Measurements from ENCODE around the gene CHAC2.

The CHAC2 gene

DNA sequence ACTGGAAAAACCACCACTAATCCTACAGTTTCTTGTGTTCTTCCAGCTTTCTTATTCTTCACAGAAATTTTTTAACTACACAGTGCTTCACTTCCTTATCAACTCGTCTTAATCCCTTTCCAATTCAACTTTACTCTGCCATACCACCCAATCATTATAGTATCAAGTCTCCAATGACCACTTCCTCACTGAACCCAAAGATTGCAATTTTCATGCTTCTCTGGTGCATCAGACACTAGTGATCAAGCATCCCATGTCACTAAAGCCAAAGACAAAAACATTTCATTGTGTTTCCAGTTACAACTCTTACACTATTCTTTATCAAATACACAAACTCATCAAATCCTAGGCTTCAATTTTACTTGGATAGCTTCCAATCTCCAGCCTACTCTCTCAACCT, 9.5 kb downstream of the CHAC2 start:
- no peaks in the 10 kb centered on the region for H3K4me1 ChIP-seq (ENCODE audit: control insufficient read depth, insufficient read depth, low read length, unreplicated experiment)
- no peak overlapping the region for H3K4me3 ChIP-seq (ENCODE audit: low read depth, low read length)
- no peak overlapping the region for H3K27ac ChIP-seq (ENCODE audit: low read depth, low read length)
- peaks cover 19% of the 10 kb centered on the region for H3K36me3 ChIP-seq (ENCODE audit: insufficient read depth, low read length)
- H3K27me3 ChIP-seq (ENCODE audit: insufficient read depth, low read length): no peaks in the 10 kb centered on the region
- peaks cover 53% of the 10 kb centered on the region for H3K79me2 ChIP-seq (ENCODE audit: control insufficient read depth, insufficient read depth, low read length, unreplicated experiment)
- no peak overlapping the region for H2AFZ ChIP-seq (ENCODE audit: low read length, unreplicated experiment)

DNA sequence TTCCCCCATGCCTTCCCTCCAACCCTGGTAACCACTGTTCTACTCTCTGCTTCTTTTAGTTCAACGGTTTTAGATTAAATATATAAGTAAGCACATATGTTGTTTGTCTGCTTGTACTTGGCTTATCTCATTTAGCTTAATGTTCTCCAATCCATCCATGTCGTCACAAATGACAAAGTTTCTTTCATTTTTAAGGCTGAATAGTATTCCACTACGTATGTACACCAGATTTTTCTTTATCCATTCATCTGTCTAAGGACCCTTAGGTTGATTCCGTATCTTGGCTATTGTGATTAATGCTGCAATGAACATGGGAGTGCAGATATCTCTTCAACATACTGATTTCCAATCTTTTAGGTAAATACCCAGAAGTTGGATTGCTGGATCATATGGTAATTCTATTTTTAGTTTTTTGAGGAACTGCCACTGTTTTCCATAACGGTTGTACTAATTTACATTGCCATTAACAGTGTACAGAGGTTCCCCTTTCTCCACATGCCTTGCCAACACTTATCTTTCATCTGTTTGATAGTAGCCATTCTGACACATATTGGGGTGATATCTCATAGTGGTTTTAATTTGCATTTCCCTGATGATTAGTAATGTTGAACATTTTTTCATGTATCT, 11.0 kb downstream of the CHAC2 start:
- H3K36me3 ChIP-seq (ENCODE audit: insufficient read depth, low read length): peaks cover 19% of the 10 kb centered on the region

DNA sequence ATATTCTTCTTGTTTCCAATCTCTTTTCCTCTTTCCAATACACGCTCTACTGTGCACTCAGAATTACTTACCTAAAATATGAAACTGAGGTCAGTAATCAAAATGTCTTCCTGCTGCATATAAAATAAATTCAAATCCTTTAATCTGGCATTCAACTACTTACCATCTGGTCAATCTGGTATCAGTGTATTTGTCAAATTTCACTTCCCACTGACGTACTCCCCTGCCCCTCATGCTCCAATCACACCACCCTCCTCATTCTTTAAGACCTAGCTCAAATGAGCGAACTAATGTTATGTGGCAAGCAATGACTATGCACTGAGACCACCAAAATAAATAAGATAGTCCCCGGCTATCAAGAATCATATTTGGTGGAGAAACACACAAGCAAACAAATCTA, 12.5 kb downstream of the CHAC2 start:
- H3K4me3 ChIP-seq (ENCODE audit: low read depth, low read length): no peak overlapping the region
- H3K4me1 ChIP-seq (ENCODE audit: control insufficient read depth, insufficient read depth, low read length, unreplicated experiment): peaks cover 16% of the 10 kb centered on the region
- H3K36me3 ChIP-seq (ENCODE audit: insufficient read depth, low read length): peaks cover 16% of the 10 kb centered on the region
- no peaks in the 10 kb centered on the region for H3K27me3 ChIP-seq (ENCODE audit: insufficient read depth, low read length)
- peaks cover 70% of the 10 kb centered on the region for H3K79me2 ChIP-seq (ENCODE audit: control insufficient read depth, insufficient read depth, low read length, unreplicated experiment)
- H3K27ac ChIP-seq (ENCODE audit: low read depth, low read length): no peak overlapping the region
- no peak overlapping the region for H2AFZ ChIP-seq (ENCODE audit: low read length, unreplicated experiment)

More for the DNA sequence above, 11.0 kb downstream of the CHAC2 start:
- H3K79me2 ChIP-seq (ENCODE audit: control insufficient read depth, insufficient read depth, low read length, unreplicated experiment): peaks cover 67% of the 10 kb centered on the region
- H3K4me3 ChIP-seq (ENCODE audit: low read depth, low read length): no peak overlapping the region
- H2AFZ ChIP-seq (ENCODE audit: low read length, unreplicated experiment): no peak overlapping the region
- H3K27ac ChIP-seq (ENCODE audit: low read depth, low read length): no peak overlapping the region
- H3K4me1 ChIP-seq (ENCODE audit: control insufficient read depth, insufficient read depth, low read length, unreplicated experiment): peaks cover 5% of the 10 kb centered on the region
- no peaks in the 10 kb centered on the region for H3K27me3 ChIP-seq (ENCODE audit: insufficient read depth, low read length)

DNA sequence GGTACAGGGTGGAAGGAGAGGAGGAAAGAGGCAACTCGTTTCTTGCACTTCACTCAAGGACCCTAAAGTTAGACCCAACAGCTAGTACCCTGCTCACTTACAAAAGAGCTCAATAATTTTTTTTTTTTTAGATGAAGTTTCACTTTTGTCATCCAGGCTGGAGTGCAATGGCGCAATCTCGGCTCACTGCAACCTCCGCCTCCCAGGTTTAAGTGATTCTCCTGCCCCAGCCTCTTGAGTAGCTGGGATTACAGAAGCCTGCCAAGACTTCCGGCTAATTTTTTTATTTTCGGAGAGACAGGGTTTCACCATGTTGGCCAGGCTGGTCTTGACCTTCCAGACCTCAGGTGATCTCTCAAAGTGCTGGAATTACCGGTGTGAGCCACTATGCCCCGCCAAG, 15.1 kb downstream of the CHAC2 start:
- no peak overlapping the region for H3K27ac ChIP-seq (ENCODE audit: low read depth, low read length)
- H3K36me3 ChIP-seq (ENCODE audit: insufficient read depth, low read length): peaks cover 16% of the 10 kb centered on the region; the same call in 1 of the 2 replicates
- no peak overlapping the region for H3K4me3 ChIP-seq (ENCODE audit: low read depth, low read length)
- peaks cover 20% of the 10 kb centered on the region for H3K4me1 ChIP-seq (ENCODE audit: control insufficient read depth, insufficient read depth, low read length, unreplicated experiment)
- no peak overlapping the region for H2AFZ ChIP-seq (ENCODE audit: low read length, unreplicated experiment)
- H3K27me3 ChIP-seq (ENCODE audit: insufficient read depth, low read length): no peaks in the 10 kb centered on the region
- H3K79me2 ChIP-seq (ENCODE audit: control insufficient read depth, insufficient read depth, low read length, unreplicated experiment): peaks cover 81% of the 10 kb centered on the region

DNA sequence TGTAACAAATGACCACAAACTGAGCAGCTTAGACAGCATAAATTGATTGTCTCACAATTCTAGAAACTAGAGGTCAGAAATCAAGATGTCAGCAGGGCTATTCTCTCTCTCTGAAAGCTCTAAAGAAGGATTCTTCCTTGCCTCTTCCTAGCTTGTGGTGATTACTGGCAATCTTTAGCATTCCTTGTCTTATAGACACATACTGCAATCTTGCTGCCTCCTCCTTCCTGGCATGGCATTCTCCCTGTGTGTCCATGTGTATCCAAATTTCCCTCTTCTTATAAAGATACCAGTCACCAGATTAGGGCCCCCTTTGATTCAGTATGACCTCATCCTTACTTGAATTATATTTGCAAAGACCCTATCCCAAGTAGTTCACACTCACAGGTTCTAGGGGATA, 16.8 kb downstream of the CHAC2 start:
- Histone ChIP-seq H3K27me3 (ENCODE audit: insufficient read depth, low read length) (no peaks in the 10 kb centered on the region), H3K27ac (ENCODE audit: low read depth, low read length) (no peak overlapping the region), H2AFZ (ENCODE audit: low read length, unreplicated experiment) (no peak overlapping the region), H3K4me3 (ENCODE audit: low read depth, low read length) (peak overlapping the region; percentile 83; the same call in 1 of the 2 replicates), H3K79me2 (ENCODE audit: control insufficient read depth, insufficient read depth, low read length, unreplicated experiment) (peaks cover 89% of the 10 kb centered on the region), H3K36me3 (ENCODE audit: insufficient read depth, low read length) (peaks cover 7% of the 10 kb centered on the region; the same call in 1 of the 2 replicates), H3K4me1 (ENCODE audit: control insufficient read depth, insufficient read depth, low read length, unreplicated experiment) (peaks cover 28% of the 10 kb centered on the region)

DNA sequence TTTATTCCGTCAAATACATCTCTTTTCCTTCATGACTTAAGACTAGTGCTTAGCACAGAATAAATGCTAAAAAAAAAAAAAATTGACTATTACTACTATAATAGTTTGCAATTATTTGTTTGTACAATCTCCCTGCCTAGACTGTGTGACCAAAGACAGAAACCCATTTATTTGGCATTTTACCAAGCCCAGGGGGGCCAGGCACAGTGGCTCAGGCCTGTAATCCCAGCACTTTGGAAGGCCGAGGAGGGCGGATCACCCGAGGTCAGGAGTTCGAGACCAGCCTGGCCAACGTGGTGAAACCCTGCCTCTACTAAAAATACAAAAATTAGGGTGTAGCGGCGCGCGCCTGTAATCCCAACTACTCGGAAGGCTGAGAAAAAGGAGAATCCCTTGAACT, 17.8 kb downstream of the CHAC2 start:
- Histone ChIP-seq H3K4me3 (ENCODE audit: low read depth, low read length) (peak overlapping the region; percentile 83), H3K4me1 (ENCODE audit: control insufficient read depth, insufficient read depth, low read length, unreplicated experiment) (peaks cover 28% of the 10 kb centered on the region), H3K79me2 (ENCODE audit: control insufficient read depth, insufficient read depth, low read length, unreplicated experiment) (peaks cover 89% of the 10 kb centered on the region), H3K27me3 (ENCODE audit: insufficient read depth, low read length) (no peaks in the 10 kb centered on the region), H3K36me3 (ENCODE audit: insufficient read depth, low read length) (no peaks in the 10 kb centered on the region), H2AFZ (ENCODE audit: low read length, unreplicated experiment) (no peak overlapping the region), H3K27ac (ENCODE audit: low read depth, low read length) (no peak overlapping the region)

DNA sequence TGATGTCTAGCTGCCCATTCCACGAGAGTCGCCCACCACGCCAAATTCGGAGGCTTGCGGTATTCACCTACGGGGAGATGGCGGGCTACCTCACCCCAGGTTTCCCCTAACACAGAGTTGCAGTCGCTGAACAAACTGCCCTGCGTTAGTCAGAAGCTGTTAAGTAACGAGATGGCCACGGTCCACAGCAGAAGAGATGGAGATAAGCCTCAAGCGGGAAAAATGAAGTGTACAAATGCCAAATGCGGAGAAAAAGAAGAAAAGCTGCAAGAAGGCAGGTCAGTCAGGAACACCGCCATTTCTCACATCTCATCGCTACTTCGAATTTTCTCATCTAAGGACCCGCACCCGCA, 18.7 kb downstream of the CHAC2 start:
- no peaks in the 10 kb centered on the region for H3K36me3 ChIP-seq (ENCODE audit: insufficient read depth, low read length)
- peak overlapping the region; percentile 83 for H3K4me3 ChIP-seq (ENCODE audit: low read depth, low read length)
- peaks cover 92% of the 10 kb centered on the region for H3K79me2 ChIP-seq (ENCODE audit: control insufficient read depth, insufficient read depth, low read length, unreplicated experiment)
- H3K4me1 ChIP-seq (ENCODE audit: control insufficient read depth, insufficient read depth, low read length, unreplicated experiment): peaks cover 33% of the 10 kb centered on the region
- no peaks in the 10 kb centered on the region for H3K27me3 ChIP-seq (ENCODE audit: insufficient read depth, low read length)
- H2AFZ ChIP-seq (ENCODE audit: low read length, unreplicated experiment): peak overlapping the region; percentile 99
- H3K27ac ChIP-seq (ENCODE audit: low read depth, low read length): peak overlapping the region; percentile 67

DNA sequence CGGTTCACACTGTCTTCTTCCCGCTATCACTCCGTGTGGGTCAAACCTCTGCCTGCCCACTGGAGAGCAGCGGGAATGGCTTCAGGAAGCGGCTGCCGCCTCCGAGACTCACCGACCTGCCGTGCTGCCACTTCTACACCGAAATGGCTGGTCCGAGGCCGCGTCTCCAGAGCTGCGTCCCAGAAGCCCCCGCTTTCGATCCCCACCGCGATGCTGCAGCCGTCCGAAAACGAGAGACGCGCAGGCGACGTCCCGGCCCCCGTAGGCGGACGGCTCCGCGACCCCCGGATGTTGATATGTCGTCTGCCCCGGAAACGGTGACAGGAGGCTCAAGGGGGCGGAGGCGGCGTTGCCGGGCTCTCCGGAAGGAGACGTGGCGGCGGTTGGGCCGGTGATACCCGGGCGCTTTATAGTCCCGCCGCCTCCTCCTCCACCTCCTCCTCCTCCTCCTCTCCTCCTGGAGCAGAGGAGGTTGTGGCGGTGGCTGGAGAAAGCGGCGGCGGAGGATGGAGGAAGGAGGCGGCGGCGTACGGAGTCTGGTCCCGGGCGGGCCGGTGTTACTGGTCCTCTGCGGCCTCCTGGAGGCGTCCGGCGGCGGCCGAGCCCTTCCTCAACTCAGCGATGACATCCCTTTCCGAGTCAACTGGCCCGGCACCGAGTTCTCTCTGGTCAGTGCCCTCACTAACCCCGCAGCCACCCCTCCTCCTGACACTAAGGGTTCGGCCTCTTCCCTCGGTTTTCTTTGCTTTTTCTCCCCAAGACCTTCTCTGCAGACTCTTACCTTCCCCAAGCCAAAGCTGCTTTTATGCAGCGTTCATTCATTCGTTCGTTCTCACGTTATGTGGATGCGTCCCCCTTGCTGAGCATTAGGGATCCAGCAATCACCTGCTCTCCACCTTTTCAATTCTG, 19.4 kb downstream of the CHAC2 start, which contains the start of the genes ASB3 and ERLEC1:
ASB3 (minus strand) TSS at position 249 of the 909 bp plus-strand sequence. CDS start 21,381 bp downstream, outside the sequence.
ERLEC1 (plus strand) TSS at position 340 of the 909 bp plus-strand sequence; CDS start at position 507, 167 bp downstream.
- no peaks in the 10 kb centered on the region for H3K27me3 ChIP-seq (ENCODE audit: insufficient read depth, low read length)

DNA sequence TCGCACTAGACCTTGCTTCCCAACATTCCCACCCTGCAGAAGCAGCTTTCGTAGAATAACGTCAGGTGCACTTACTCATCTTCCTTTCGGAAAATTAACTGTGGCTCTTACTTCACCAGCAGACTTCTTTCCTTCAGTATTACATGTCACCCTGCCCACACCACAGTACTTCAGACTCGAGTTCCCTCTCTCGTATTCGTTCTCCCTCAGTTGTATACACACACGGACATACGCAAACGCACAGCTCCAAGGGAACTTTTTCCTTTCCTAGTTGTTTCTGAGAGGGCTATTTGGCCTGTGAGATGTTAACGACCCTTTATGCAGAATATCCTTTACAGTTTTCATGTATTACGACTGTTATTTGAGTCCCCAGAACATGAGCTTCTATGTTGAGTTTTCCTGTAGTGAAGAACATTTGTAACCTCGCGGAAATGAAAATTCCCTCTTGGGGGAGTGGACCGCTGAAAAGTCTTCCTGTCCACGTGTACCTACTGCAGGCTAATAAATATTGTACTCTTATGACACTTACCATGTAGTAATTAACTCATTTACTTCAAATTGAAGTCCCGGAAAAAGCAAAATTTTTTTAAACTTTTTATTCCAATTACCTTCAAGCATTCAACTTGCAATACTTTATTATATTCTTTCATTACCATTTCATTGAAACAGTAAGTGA, 20.1 kb downstream of the CHAC2 start:
- Histone ChIP-seq H3K27ac (ENCODE audit: low read depth, low read length) (peak overlapping the region; percentile 67), H2AFZ (ENCODE audit: low read length, unreplicated experiment) (peak overlapping the region; percentile 99), H3K4me1 (ENCODE audit: control insufficient read depth, insufficient read depth, low read length, unreplicated experiment) (peaks cover 32% of the 10 kb centered on the region), H3K27me3 (ENCODE audit: insufficient read depth, low read length) (no peaks in the 10 kb centered on the region), H3K79me2 (ENCODE audit: control insufficient read depth, insufficient read depth, low read length, unreplicated experiment) (peaks cover 93% of the 10 kb centered on the region), H3K36me3 (ENCODE audit: insufficient read depth, low read length) (no peaks in the 10 kb centered on the region), H3K4me3 (ENCODE audit: low read depth, low read length) (peak overlapping the region; percentile 83)

More for the DNA sequence above, 19.4 kb downstream of the CHAC2 start, which contains the start of the genes ASB3 and ERLEC1:
- no peaks in the 10 kb centered on the region for H3K36me3 ChIP-seq (ENCODE audit: insufficient read depth, low read length)
- peak within 1 kb of the TSS; percentile 67 for H3K27ac ChIP-seq (ENCODE audit: low read depth, low read length)
- peak within 1 kb of the TSS; percentile 99 for H2AFZ ChIP-seq (ENCODE audit: low read length, unreplicated experiment)
- H3K4me1 ChIP-seq (ENCODE audit: control insufficient read depth, insufficient read depth, low read length, unreplicated experiment): peaks cover 33% of the 10 kb centered on the region
- H3K79me2 ChIP-seq (ENCODE audit: control insufficient read depth, insufficient read depth, low read length, unreplicated experiment): peaks cover 93% of the 10 kb centered on the region
- peak within 1 kb of the TSS; percentile 83 for H3K4me3 ChIP-seq (ENCODE audit: low read depth, low read length)

DNA sequence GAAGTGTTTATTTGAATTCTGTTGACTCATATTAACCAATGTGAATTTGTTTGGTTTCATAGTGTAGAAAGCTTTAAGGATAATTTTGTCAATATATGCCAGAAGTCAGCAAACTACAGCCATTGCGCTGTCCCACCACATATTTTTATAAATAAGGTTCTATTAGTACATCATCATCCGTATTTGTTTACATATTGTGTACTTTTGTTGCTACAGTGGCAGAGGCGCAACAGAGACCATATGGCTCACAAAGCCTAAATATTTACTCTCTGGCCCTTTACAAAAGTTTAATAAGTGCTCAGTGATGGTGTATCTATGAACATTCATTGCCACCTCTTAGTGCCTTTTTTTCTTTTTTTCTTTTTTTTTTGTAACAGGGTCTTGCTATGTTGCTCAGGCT, 25.7 kb downstream of the CHAC2 start:
- no peak overlapping the region for H2AFZ ChIP-seq (ENCODE audit: low read length, unreplicated experiment)
- H3K27ac ChIP-seq (ENCODE audit: low read depth, low read length): no peak overlapping the region
- peaks cover 11% of the 10 kb centered on the region for H3K4me1 ChIP-seq (ENCODE audit: control insufficient read depth, insufficient read depth, low read length, unreplicated experiment)
- peaks cover 47% of the 10 kb centered on the region for H3K79me2 ChIP-seq (ENCODE audit: control insufficient read depth, insufficient read depth, low read length, unreplicated experiment)
- peaks cover 10% of the 10 kb centered on the region for H3K36me3 ChIP-seq (ENCODE audit: insufficient read depth, low read length)
- no peak overlapping the region for H3K4me3 ChIP-seq (ENCODE audit: low read depth, low read length)
- H3K27me3 ChIP-seq (ENCODE audit: insufficient read depth, low read length): no peaks in the 10 kb centered on the region

Data from ACC112 (cell line).